ENCODE measurements around the gene BCAR3. TPM values are rescaled to one million over a fixed set of nuclear protein-coding genes. Genes with fewer than 3 reads are reported as not detected.
A peak's percentile ranks its signal among the peaks of the same experiment; 100 is the strongest.

Gene BCAR3
- total and polyA plus RNA-seq, 2 experiments from 2014 or later: 22.6 to 23.7 TPM

DNA sequence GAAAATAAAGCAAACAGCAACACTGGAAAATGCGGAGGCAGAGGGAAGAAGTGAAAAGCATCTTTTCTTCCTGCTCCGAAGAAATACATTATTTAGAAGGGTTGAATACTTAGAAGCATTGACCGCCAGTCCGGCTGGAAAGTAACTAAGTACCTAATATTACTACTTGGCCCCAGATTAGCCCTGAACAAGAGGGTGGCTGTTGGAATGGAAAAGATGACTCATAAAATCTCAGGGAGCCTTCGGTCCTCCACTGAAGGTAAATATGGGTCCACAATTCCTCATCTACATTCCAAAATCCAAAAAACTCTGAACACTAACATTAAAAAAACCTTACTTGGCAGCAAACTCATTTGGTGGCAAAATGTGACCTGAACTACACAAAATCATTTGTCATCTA, 40.1 kb downstream of the BCAR3 start:
- no peak overlapping the region for H3K27ac ChIP-seq
- H3K4me2 ChIP-seq: no peak overlapping the region
- 95% methylated on average over 5 of the region's 5 CpGs for WGBS (ENCODE audit: low lambda C conversion rate, missing lambda C conversion rate)

DNA sequence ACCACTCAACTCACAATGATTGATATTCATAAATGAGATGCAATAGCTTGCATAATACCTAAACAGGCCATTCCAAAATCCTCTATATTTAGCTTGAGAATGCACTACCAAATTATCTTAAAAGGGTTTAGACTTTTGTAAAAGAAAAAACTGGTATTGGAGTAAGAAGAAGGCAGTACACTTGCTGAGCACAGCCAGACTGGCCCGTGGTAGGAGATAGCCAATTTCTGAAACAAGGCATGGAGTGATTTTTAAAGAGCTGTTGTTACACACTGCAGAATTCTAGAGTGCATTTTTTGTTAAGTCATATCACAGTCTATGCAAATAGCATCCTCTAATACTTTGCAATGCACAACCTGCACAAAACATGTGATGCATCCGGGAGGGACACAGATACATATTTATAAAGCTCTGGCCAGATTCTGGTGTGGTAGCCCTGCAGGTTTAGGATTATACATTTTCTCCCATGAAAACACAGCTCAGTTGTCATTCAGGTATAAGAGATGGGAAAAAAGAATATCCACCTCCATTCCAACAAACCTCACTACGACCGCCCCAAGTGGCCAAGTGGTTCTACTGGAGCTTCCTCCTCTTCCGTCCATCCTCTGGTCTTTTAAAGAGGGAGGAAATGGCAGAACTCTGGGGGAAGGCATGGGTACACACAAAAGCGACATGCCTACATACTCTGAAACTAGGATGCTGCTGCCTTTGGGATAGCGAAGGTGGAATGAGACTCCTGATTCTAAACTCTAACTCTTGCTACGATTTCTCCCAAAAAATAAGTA, 40.8 kb downstream of the BCAR3 start:
- Histone ChIP-seq H3K4me2 (no peak overlapping the region), H3K9me2 (replicated peaks; ENCODE audit: insufficient read depth) (no peaks in the 10 kb centered on the region), H3K9me3 (ENCODE audit: low read depth) (no peaks in the 10 kb centered on the region), H2AFZ (no peak overlapping the region), H3K4me1 (ENCODE audit: insufficient read depth) (peaks cover 7% of the 10 kb centered on the region), H3K4me3 (no peak overlapping the region), H3K27me3 (no peaks in the 10 kb centered on the region), H4K20me1 (ENCODE audit: insufficient read depth, poor library complexity, severe bottlenecking) (no peaks in the 10 kb centered on the region), H3K79me2 (peaks cover 10% of the 10 kb centered on the region), H3K27ac (no peak overlapping the region), H3K36me3 (replicated peaks; ENCODE audit: insufficient read depth, low read depth) (no peaks in the 10 kb centered on the region)
- DNase-seq (ENCODE audit: low spot score): no peak
- no peak for TF ChIP-seq EZH2phosphoT487 (IDR thresholded peaks at IDR 0.05; ENCODE audit: low read depth, severe bottlenecking, unreplicated experiment)
- TF ChIP-seq, protein P1, sequence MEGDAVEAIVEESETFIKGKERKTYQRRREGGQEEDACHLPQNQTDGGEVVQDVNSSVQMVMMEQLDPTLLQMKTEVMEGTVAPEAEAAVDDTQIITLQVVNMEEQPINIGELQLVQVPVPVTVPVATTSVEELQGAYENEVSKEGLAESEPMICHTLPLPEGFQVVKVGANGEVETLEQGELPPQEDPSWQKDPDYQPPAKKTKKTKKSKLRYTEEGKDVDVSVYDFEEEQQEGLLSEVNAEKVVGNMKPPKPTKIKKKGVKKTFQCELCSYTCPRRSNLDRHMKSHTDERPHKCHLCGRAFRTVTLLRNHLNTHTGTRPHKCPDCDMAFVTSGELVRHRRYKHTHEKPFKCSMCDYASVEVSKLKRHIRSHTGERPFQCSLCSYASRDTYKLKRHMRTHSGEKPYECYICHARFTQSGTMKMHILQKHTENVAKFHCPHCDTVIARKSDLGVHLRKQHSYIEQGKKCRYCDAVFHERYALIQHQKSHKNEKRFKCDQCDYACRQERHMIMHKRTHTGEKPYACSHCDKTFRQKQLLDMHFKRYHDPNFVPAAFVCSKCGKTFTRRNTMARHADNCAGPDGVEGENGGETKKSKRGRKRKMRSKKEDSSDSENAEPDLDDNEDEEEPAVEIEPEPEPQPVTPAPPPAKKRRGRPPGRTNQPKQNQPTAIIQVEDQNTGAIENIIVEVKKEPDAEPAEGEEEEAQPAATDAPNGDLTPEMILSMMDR (IDR thresholded peaks at IDR 0.05; ENCODE audit: poor library complexity): no peak
- TF ChIP-seq EZH2 (IDR thresholded peaks at IDR 0.05; ENCODE audit: borderline replicate concordance): no peak
- WGBS (ENCODE audit: low lambda C conversion rate, missing lambda C conversion rate): 95% methylated on average over 8 of the region's 8 CpGs

More for the DNA sequence above, 40.1 kb downstream of the BCAR3 start:
- Histone ChIP-seq H3K79me2 (peaks cover 5% of the 10 kb centered on the region), H3K9me2 (replicated peaks; ENCODE audit: insufficient read depth) (no peaks in the 10 kb centered on the region), H4K20me1 (ENCODE audit: insufficient read depth, poor library complexity, severe bottlenecking) (no peaks in the 10 kb centered on the region), H3K9me3 (ENCODE audit: low read depth) (no peaks in the 10 kb centered on the region), H2AFZ (no peak overlapping the region), H3K27me3 (no peaks in the 10 kb centered on the region), H3K4me3 (no peak overlapping the region), H3K36me3 (replicated peaks; ENCODE audit: insufficient read depth, low read depth) (no peaks in the 10 kb centered on the region), H3K4me1 (ENCODE audit: insufficient read depth) (peaks cover 7% of the 10 kb centered on the region)
- DNase-seq (ENCODE audit: low spot score): no peak
- TF ChIP-seq EZH2phosphoT487 (IDR thresholded peaks at IDR 0.05; ENCODE audit: low read depth, severe bottlenecking, unreplicated experiment) (no peak), EZH2 (IDR thresholded peaks at IDR 0.05; ENCODE audit: borderline replicate concordance) (no peak)
- TF ChIP-seq, protein P1 (IDR thresholded peaks at IDR 0.05; ENCODE audit: poor library complexity): no peak

DNA sequence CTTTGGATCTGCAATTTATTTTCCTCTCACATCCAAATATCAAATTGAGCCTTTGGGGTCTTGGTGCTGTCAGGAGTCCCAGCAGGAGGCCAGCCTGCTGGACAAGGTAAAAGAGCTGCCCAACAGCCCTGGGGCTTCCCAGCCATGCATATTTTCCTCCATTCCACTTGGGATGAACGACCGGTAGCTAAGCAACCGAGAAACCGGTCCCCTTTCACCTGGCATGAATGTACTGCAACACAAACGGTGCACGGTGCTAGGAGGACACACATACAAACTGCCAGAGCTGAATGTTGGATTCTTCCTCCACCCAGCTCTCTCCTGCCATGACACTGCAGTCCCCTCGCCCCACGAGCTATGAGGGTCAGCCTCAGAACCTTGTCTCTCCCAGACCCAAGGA, 42.7 kb downstream of the BCAR3 start:
- H3K9me3 ChIP-seq (ENCODE audit: low read depth): no peaks in the 10 kb centered on the region
- no peak overlapping the region for H2AFZ ChIP-seq
- WGBS (ENCODE audit: low lambda C conversion rate, missing lambda C conversion rate): 65% methylated on average over 8 of the region's 8 CpGs
- peaks cover 7% of the 10 kb centered on the region for H3K4me1 ChIP-seq (ENCODE audit: insufficient read depth)
- no peaks in the 10 kb centered on the region for H3K27me3 ChIP-seq
- H3K36me3 ChIP-seq (replicated peaks; ENCODE audit: insufficient read depth, low read depth): no peaks in the 10 kb centered on the region
- H3K9me2 ChIP-seq (replicated peaks; ENCODE audit: insufficient read depth): no peaks in the 10 kb centered on the region
- TF ChIP-seq, protein P1 (IDR thresholded peaks at IDR 0.05; ENCODE audit: poor library complexity): no peak
- TF ChIP-seq EZH2 (IDR thresholded peaks at IDR 0.05; ENCODE audit: borderline replicate concordance) (no peak), EZH2phosphoT487 (IDR thresholded peaks at IDR 0.05; ENCODE audit: low read depth, severe bottlenecking, unreplicated experiment) (no peak)
- H3K27ac ChIP-seq: peak overlapping the region; percentile 54
- peaks cover 11% of the 10 kb centered on the region for H3K79me2 ChIP-seq
- no peak for DNase-seq (ENCODE audit: low spot score)
- H3K4me2 ChIP-seq: no peak overlapping the region
- H4K20me1 ChIP-seq (ENCODE audit: insufficient read depth, poor library complexity, severe bottlenecking): no peaks in the 10 kb centered on the region
- H3K4me3 ChIP-seq: no peak overlapping the region
